Measurements from ENCODE around the gene VAMP3. TPM values are rescaled to one million over a fixed set of nuclear protein-coding genes. Genes with fewer than 3 reads are reported as not detected.
"Not testable (repeated sequence)": the region's sequence is repeated elsewhere in the genome, so short reads cannot be mapped to it uniquely, and the experiment has no call there.

VAMP3 gene
- total RNA-seq, 1 donor from 2014 or later = 38.2 TPM

GRCh38 chr1:7767176-7767575 is 3.9 kb upstream of the VAMP3 start:
- intact Hi-C loops (cut with micrococcal nuclease) = no loop called here

- intact Hi-C loops (cut with micrococcal nuclease) = no loop called here
Measured at GRCh38 chr1:7768583-7768982, 2.5 kb upstream of the VAMP3 start.

GRCh38 chr1:7769673-7770412 is 1.3 kb upstream of the VAMP3 start:
- intact Hi-C loops (cut with micrococcal nuclease) = no loop called here

- intact Hi-C loops (cut with micrococcal nuclease) = no loop called here
Measured at GRCh38 chr1:7770669-7770996, 463 bp upstream of the VAMP3 start.

- intact Hi-C loops (cut with micrococcal nuclease) = loop anchor here (1.0 kb wide), 1 partner anchor 11 kb away; no protein-coding TSS in a partner anchor
Measured at GRCh38 chr1:7771823-7772299, 765 bp downstream of the VAMP3 start.

GRCh38 chr1:7777591-7777990 is 6.5 kb downstream of the VAMP3 start:
- intact Hi-C loops (cut with micrococcal nuclease) = no loop called here

GRCh38 chr1:7778133-7778628 is 7.1 kb downstream of the VAMP3 start:
- intact Hi-C loops (cut with micrococcal nuclease) = no loop called here

- intact Hi-C loops (cut with micrococcal nuclease) = loop anchor here (5.0 kb wide), 1 partner anchor 171 kb away; no protein-coding TSS in a partner anchor
Measured at GRCh38 chr1:7780976-7781375, 9.9 kb downstream of the VAMP3 start.

- intact Hi-C loops (cut with micrococcal nuclease) = loop anchor here (5.0 kb wide), 1 partner anchor 171 kb away; no protein-coding TSS in a partner anchor
Measured at GRCh38 chr1:7781501-7781900, 10.4 kb downstream of the VAMP3 start.

- intact Hi-C loops (cut with micrococcal nuclease) = loop anchor here (5.0 kb wide), 1 partner anchor 170 kb away; no protein-coding TSS in a partner anchor
Measured at GRCh38 chr1:7781923-7782495, 10.9 kb downstream of the VAMP3 start.

- intact Hi-C loops (cut with micrococcal nuclease) = loop anchor here (1.0 to 5.0 kb wide), 2 partner anchors 12 to 169 kb away; partner anchors contain the start of gene VAMP3
Measured at GRCh38 chr1:7783178-7783711, 12.1 kb downstream of the VAMP3 start.

GRCh38 chr1:7783826-7784491 is 12.9 kb downstream of the VAMP3 start, which contains the start of gene PER3:
Gene PER3, plus strand, starts transcription at chr1:7784291. Its CDS starts 587 bp downstream, at chr1:7784878.
- intact Hi-C loops (cut with micrococcal nuclease) = loop anchor here (1.0 to 5.0 kb wide), 2 partner anchors 13 to 168 kb away; partner anchors contain the start of gene VAMP3

GRCh38 chr1:7784492-7785071 is 13.5 kb downstream of the VAMP3 start:
- intact Hi-C loops (cut with micrococcal nuclease) = loop anchor here (5.0 kb wide), 1 partner anchor 168 kb away; no protein-coding TSS in a partner anchor

GRCh38 chr1:7785108-7785507 is 14.0 kb downstream of the VAMP3 start:
- intact Hi-C loops (cut with micrococcal nuclease) = no loop called here

GRCh38 chr1:7786795-7787194 is 15.7 kb downstream of the VAMP3 start:
- intact Hi-C loops (cut with micrococcal nuclease) = no loop called here

- intact Hi-C loops (cut with micrococcal nuclease) = no loop called here
Measured at GRCh38 chr1:7789828-7790227, 18.7 kb downstream of the VAMP3 start.

GRCh38 chr1:7791027-7791426 is 19.9 kb downstream of the VAMP3 start:
- intact Hi-C loops (cut with micrococcal nuclease) = not testable (repeated sequence)

- intact Hi-C loops (cut with micrococcal nuclease) = no loop called here
Measured at GRCh38 chr1:7795406-7795805, 24.3 kb downstream of the VAMP3 start.

GRCh38 chr1:7805460-7805859 is 34.4 kb downstream of the VAMP3 start:
- intact Hi-C loops (cut with micrococcal nuclease) = no loop called here

GRCh38 chr1:7808253-7808844 is 37.3 kb downstream of the VAMP3 start:
- intact Hi-C loops (cut with micrococcal nuclease) = loop anchor here (2.0 kb wide), 1 partner anchor 94 kb away; no protein-coding TSS in a partner anchor
